CD8-positive, alpha-beta memory T cell (primary cell): ENCODE data around the gene ZNF195. TPM values are rescaled to one million over a fixed set of nuclear protein-coding genes. Genes with fewer than 3 reads are reported as not detected.
A peak's percentile ranks its signal among the peaks of the same experiment; 100 is the strongest.
"Not testable (repeated sequence)": the region's sequence is repeated elsewhere in the genome, so short reads cannot be mapped to it uniquely, and the experiment has no call there.

ENCODE experiments used
- CTCF ChIA-PET: fragments of 350-600 bp; sonication (Branson Sonifier 250); formaldehyde crosslinking; loops from one replicate; lab custom pipeline; 2021; ENCODE audit warnings: antibody characterized with exemption; lab: Charles Lee
- POLR2A ChIA-PET: fragments of 350-600 bp; sonication (Branson Sonifier 250); formaldehyde crosslinking; loops from one replicate; lab custom pipeline; 2021; ENCODE audit warnings: antibody characterized with exemption; lab: Charles Lee
- DNase-seq, 5 donors: peaks; one replicate each; pipeline versions ENCODE4 v3.0.0 to v3.0.0-alpha.2; 2020 to 2022; ENCODE audit warnings: mixed read lengths in 1 of 5
- H3K27ac ChIP-seq: one replicate; pipeline ENCODE4 v1.7.0; 2013; ENCODE audit warnings: low read depth, mild to moderate bottlenecking, low read length, moderate library complexity
- H3K27me3 ChIP-seq: 2 replicates; pipeline ENCODE4 v1.7.0; 2013; ENCODE audit warnings: low read length, mild to moderate bottlenecking; ENCODE audit not compliant: insufficient read depth, poor library complexity, severe bottlenecking
- H3K36me3 ChIP-seq: 2 replicates; pipeline ENCODE4 v1.7.0; 2013; ENCODE audit warnings: mild to moderate bottlenecking, low read length, moderate library complexity; ENCODE audit not compliant: insufficient read depth
- H3K4me1 ChIP-seq: 2 replicates; pipeline ENCODE4 v1.7.0; 2013; ENCODE audit warnings: mild to moderate bottlenecking, low read length, moderate library complexity; ENCODE audit not compliant: insufficient read depth
- H3K4me3 ChIP-seq: 2 replicates; pipeline ENCODE4 v1.7.0; 2013; ENCODE audit warnings: mild to moderate bottlenecking, low read length
- H3K9me3 ChIP-seq: 2 replicates; pipeline ENCODE4 v1.7.0; 2013; ENCODE audit warnings: mild to moderate bottlenecking, low read length
- H3K27ac Mint-ChIP-seq, 8 donors: one replicate each; pipeline ENCODE4 v1.8.0; 2020 to 2021; ENCODE audit warnings: mixed read lengths in 8 of 8, mild to moderate bottlenecking in 6 of 8, inconsistent platforms in 3 of 8, moderate library complexity in 3 of 8
- H3K27me3 Mint-ChIP-seq, 2 donors: one replicate each; pipeline ENCODE4 v1.8.0; 2020 to 2021; ENCODE audit warnings: mixed read lengths in 2 of 2, mild to moderate bottlenecking in 1 of 2, moderate library complexity in 1 of 2
- H3K36me3 Mint-ChIP-seq, 3 donors: one replicate each; pipeline ENCODE4 v1.8.0; 2020 to 2021; ENCODE audit warnings: mixed read lengths in 3 of 3, inconsistent platforms in 1 of 3, mild to moderate bottlenecking in 1 of 3
- H3K4me1 Mint-ChIP-seq, 3 donors: one replicate each; pipeline ENCODE4 v1.8.0; 2020 to 2021; ENCODE audit warnings: mixed read lengths in 3 of 3, inconsistent platforms in 1 of 3, mild to moderate bottlenecking in 1 of 3
- H3K4me3 Mint-ChIP-seq, 7 donors: one replicate each; pipeline ENCODE4 v1.8.0; 2020 to 2021; ENCODE audit warnings: mixed read lengths in 7 of 7, mild to moderate bottlenecking in 6 of 7, moderate library complexity in 4 of 7, inconsistent platforms in 2 of 7
- H3K9me3 Mint-ChIP-seq, 5 donors: one replicate each; pipeline ENCODE4 v1.8.0; 2020 to 2022; ENCODE audit warnings: mixed read lengths in 5 of 5, mild to moderate bottlenecking in 3 of 5, moderate library complexity in 2 of 5, inconsistent platforms in 1 of 5
- polyA plus RNA-seq: library from polyadenylated mRNA; unstranded; fragments of 300-500 nt; fragmentation: Illumina TruSeq; gene quantifications from one replicate; pipeline ENCODE4 v1.2.3, GENCODE V29; 2021
- total RNA-seq, 2 experiments: library from RNA; stranded (reverse); gene quantifications; one replicate each; pipeline ENCODE4 v1.2.3, GENCODE V29; 2021

ZNF195 gene
- total and polyA plus RNA-seq, 3 experiments from 2014 or later, result 24.2 to 41.5 (median 32.6) TPM

DNA sequence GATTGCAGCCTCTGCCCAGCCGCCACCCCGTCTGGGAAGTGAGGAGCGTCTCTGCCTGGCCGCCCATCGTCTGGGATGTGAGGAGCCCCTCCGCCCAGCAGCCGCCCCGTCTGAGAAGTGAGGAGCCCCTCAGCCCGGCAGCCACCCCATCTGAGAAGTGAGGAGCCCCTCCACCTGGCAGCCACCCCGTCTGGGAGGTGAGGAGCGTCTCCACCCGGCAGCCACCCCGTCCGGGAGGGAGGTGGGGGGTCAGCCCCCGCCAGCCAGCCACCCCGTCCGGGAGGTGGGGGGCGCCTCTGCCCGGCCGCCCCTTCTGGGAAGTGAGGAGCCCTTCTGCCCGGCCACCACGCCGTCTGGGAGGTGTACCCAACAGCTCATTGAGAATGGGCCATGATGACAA is 18.3 kb upstream of the ZNF195 start:
- POLR2A ChIA-PET, CTCF ChIA-PET, H3K9me3 Mint-ChIP-seq, H3K4me3 ChIP-seq, H3K9me3 ChIP-seq, H3K36me3 ChIP-seq, H3K36me3 Mint-ChIP-seq, H3K4me3 Mint-ChIP-seq, H3K27me3 ChIP-seq, H3K27ac Mint-ChIP-seq, H3K27ac ChIP-seq, H3K4me1 Mint-ChIP-seq, DNase-seq, H3K4me1 ChIP-seq: not testable (repeated sequence)
- H3K27me3 Mint-ChIP-seq, result peaks cover 7 to 14% of the 10 kb centered on the region in 2 donors

DNA sequence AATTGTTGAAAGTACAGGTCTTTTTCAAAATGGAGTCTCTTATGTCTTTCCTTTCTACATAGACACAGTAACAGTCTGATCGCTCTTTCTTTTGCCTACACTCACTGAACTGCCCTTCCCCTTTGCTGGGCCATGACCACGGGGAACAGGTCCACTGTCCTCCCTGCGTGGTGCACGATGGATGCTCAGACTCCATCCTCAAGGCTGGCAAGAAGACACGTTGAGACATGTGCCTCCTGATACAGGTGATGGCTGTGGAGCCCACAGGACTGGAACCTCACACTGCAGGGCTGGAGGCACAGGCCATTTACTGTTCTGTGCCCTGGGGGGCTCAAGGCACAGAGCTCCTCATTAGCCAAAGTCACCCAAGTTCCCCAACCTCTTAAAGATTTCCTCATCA is 16.5 kb upstream of the ZNF195 start:
- CTCF ChIA-PET, H3K36me3 Mint-ChIP-seq, H3K4me3 ChIP-seq, H3K4me3 Mint-ChIP-seq, DNase-seq, H3K27ac Mint-ChIP-seq, H3K27me3 ChIP-seq, POLR2A ChIA-PET, H3K9me3 ChIP-seq, H3K9me3 Mint-ChIP-seq, H3K27ac ChIP-seq, H3K4me1 Mint-ChIP-seq, H3K4me1 ChIP-seq, H3K36me3 ChIP-seq: not testable (repeated sequence)
- H3K27me3 Mint-ChIP-seq, result peaks cover 7 to 24% of the 10 kb centered on the region in 2 donors

DNA sequence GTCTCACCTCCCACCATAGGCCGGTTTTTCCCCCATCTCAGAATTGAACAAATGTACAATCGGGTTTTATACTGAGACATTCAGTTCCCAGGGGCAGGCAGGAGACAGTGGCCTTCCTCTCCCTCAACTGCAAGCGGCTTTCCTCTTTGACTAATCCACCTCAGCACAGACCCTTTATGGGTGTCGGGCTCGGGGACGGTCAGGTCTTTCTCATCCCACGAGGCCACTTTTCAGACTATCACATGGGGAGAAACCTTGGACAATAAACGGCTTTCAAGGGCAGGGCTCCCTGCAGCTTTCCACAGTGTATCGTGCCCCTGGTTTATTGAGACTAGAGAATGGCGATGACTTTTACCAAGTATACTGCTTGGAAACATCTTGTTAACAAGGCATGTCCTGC is 16.0 kb upstream of the ZNF195 start:
- H3K9me3 ChIP-seq, H3K4me3 Mint-ChIP-seq, H3K36me3 ChIP-seq, DNase-seq, H3K4me1 Mint-ChIP-seq, H3K27me3 ChIP-seq, H3K4me1 ChIP-seq, H3K4me3 ChIP-seq, H3K27ac Mint-ChIP-seq, H3K27ac ChIP-seq, H3K9me3 Mint-ChIP-seq, H3K36me3 Mint-ChIP-seq, POLR2A ChIA-PET, CTCF ChIA-PET: not testable (repeated sequence)
- H3K27me3 Mint-ChIP-seq, result peaks cover 7 to 23% of the 10 kb centered on the region in 2 donors

DNA sequence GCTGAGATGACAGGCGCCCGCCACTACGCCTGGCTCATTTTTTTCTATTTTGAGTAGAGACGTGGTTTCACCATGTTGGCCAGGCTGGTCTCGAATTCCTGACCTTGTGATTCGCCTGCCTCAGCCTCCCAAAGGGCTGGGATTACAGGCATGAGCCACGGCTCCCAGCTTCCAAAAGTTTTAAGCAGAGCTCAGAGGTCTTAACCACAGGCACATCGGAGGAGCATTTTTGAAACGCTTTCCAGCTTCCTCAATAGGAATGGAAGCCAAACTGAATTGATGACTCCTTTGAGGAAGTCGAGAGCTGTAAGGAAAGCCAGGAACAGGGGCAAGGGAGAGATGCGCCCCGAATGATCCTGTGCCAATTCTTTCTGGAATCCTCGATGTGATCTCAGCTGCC is 14.5 kb upstream of the ZNF195 start:
- H3K36me3 ChIP-seq, DNase-seq, H3K4me3 Mint-ChIP-seq, CTCF ChIA-PET, H3K4me3 ChIP-seq, H3K4me1 ChIP-seq, H3K27ac Mint-ChIP-seq, H3K9me3 Mint-ChIP-seq, POLR2A ChIA-PET, H3K27me3 ChIP-seq, H3K36me3 Mint-ChIP-seq, H3K9me3 ChIP-seq, H3K4me1 Mint-ChIP-seq, H3K27ac ChIP-seq: not testable (repeated sequence)
- peaks cover 7 to 21% of the 10 kb centered on the region in 2 donors for H3K27me3 Mint-ChIP-seq

DNA sequence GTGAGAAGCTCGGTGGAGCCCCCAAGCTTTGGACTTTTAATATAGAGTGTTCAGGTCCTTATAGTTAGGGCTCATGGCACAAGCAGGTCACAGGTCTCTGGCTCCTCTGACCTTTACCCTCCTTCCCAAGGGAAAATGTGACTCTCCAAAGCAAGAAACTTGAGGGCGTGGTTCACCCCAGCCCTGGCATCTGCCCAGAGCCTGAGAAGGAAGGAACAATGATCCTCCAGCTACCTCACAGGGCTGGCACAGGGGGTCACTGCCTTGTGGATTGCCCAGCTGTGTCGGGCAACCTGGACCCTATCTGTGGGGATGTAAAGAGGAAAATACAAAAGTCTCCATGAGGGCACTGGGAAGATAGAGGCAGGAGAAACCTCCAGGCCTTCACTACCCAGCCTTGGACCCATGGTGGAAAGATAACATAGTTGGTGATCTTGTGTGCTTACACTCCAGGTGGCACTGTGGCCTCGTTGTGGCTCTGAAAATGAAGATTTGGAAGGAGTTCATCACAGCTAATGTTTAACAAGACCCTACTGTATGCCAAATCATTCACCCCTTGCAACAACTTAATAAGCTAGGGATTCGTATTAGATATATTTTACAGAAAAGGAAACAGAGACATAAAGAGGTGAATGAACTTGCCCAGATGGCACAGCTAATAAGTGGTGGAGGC is 3.8 kb upstream of the ZNF195 start:
- no peaks in the 10 kb centered on the region for H3K9me3 ChIP-seq
- H3K4me3 Mint-ChIP-seq, result no peak overlapping the region
- no peak for DNase-seq
- H3K4me1 Mint-ChIP-seq, result peaks cover 20 to 29% (median 24%) of the 10 kb centered on the region in 3 donors
- ChIA-PET CTCF (interaction anchor here (1.0 to 1.4 kb wide), 2 partner anchors 26 to 283 kb away, joined by 3 to 5 read pairs; no protein-coding TSS in a partner anchor), POLR2A (no interaction called here)
- H3K4me1 ChIP-seq, result peaks cover 10% of the 10 kb centered on the region
- H3K36me3 Mint-ChIP-seq, result peaks cover 0 to 7% (median 6%) of the 10 kb centered on the region in 3 donors
- H3K27me3 Mint-ChIP-seq, result peaks cover 10 to 13% of the 10 kb centered on the region in 2 donors
- no peaks in the 10 kb centered on the region for H3K27me3 ChIP-seq
- no peaks in the 10 kb centered on the region for H3K36me3 ChIP-seq
- H3K9me3 Mint-ChIP-seq, result no peaks in the 10 kb centered on the region
- no peak overlapping the region for H3K27ac ChIP-seq
- H3K27ac Mint-ChIP-seq, result no peak overlapping the region
- H3K4me3 ChIP-seq, result no peak overlapping the region

DNA sequence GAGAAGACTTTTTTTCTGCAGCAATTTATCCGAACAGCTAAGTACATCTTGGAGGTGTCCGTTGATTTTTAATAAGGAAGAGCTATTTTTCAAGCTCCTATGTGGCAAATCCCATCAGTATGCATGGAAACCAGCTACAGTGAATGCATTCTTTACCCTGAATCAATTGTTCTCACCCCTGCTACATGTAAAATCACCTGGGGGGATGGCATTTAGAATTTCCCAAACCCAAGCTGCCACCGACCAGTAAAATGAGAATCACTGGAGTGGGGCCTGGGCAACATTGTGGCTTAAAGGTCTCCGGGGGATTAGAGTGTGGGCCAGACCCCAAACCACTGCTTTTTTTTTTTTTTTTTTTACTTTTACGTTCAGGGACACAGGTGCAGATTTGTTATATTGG is 2.8 kb upstream of the ZNF195 start:
- H3K27me3 ChIP-seq, result no peaks in the 10 kb centered on the region
- H3K4me3 ChIP-seq, result no peak overlapping the region
- CTCF ChIA-PET, result interaction anchor here (1.2 to 1.4 kb wide), 2 partner anchors 27 to 282 kb away, joined by 3 to 4 read pairs; no protein-coding TSS in a partner anchor
- no peaks in the 10 kb centered on the region for H3K36me3 ChIP-seq
- no peaks in the 10 kb centered on the region for H3K9me3 Mint-ChIP-seq
- no peak overlapping the region for H3K4me3 Mint-ChIP-seq
- H3K36me3 Mint-ChIP-seq, result peaks cover 0 to 14% (median 6%) of the 10 kb centered on the region in 3 donors
- peaks cover 30 to 39% (median 34%) of the 10 kb centered on the region in 3 donors for H3K4me1 Mint-ChIP-seq
- H3K4me1 ChIP-seq, result peaks cover 20% of the 10 kb centered on the region
- peaks cover 12 to 13% of the 10 kb centered on the region in 2 donors for H3K27me3 Mint-ChIP-seq
- no peak overlapping the region for H3K27ac Mint-ChIP-seq
- H3K9me3 ChIP-seq, result no peaks in the 10 kb centered on the region
- POLR2A ChIA-PET, result no interaction called here
- DNase-seq, result no peak
- no peak overlapping the region for H3K27ac ChIP-seq

DNA sequence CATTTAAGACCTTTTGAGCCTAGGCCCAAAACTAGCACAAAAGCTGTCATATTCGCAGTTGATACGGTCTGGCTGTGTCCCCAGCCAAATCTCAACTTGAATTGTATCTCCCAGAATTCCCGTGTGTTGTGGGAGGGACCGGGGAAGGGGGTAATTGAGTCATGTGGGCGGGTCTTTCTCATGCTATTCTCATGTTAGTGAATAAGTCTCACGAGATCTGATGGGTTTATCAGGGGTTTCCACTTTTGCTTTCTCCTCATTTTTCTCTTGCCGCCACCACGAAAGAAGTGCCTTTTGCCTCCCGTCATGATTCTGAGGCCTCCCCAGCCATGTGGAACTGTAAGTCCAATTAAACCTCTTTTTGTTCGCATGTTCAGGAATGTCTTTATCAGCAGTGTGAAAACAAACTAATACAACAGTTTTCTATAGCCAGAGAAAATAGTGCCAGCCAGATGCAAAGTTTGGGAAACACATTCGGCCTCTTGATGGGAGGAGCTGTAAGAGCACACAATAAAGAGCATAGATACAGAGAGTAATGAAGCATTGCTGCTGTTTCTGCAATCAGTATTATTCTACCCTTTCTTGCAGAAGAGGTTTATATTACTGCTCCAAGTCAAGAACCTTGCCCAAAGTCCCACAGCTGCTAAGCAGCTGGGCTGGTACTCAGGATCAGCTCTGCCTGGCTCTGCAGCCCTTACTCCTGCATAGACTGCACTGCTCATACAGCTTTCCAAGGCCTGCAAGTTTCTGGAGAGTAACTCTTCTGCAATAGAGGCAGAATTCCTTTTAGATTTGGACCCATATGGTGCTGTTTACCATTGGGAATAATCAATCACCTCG is 2.0 kb upstream of the ZNF195 start:
- ChIA-PET POLR2A (no interaction called here), CTCF (interaction anchor here (1.2 kb wide), 1 partner anchor 28 kb away, joined by 4 read pairs; no protein-coding TSS in a partner anchor)
- Histone ChIP-seq H3K9me3 (no peaks in the 10 kb centered on the region), H3K4me3 (no peak overlapping the region), H3K27me3 (no peaks in the 10 kb centered on the region), H3K27ac (no peak overlapping the region), H3K36me3 (no peaks in the 10 kb centered on the region), H3K4me1 (peaks cover 26% of the 10 kb centered on the region)
- Mint-ChIP-seq H3K4me3 (peak overlapping the region in 2 of 7 donors; percentile 47 to 51), H3K27ac (peak overlapping the region in 5 of 8 donors; percentile 11 to 83 (median 55)), H3K9me3 (no peaks in the 10 kb centered on the region), H3K27me3 (peaks cover 5% of the 10 kb centered on the region in 2 donors), H3K36me3 (peaks cover 0 to 21% (median 0%) of the 10 kb centered on the region in 3 donors), H3K4me1 (peaks cover 39 to 48% (median 42%) of the 10 kb centered on the region in 3 donors)
- no peak for DNase-seq

DNA sequence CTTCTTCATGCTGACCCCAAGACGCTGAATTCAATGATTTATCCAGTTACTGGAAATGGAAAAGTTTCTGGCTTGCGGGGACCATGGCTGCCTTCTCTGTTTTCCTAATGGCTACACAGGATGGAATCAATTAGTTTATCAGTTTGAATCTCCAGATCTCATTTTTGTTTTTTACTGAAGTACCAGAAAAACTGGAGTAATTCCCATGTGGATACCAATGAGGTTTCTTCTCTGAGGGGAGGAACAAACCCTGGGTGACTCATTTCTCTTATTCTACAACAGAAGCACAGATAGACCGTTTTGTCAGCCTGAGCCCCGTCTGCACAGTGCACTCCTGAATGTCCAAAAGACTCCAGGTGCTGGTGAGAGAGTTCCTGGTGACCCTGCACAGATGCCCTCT is 3.4 kb downstream of the ZNF195 start:
- Histone ChIP-seq H3K4me1 (peaks cover 26% of the 10 kb centered on the region), H3K4me3 (no peak overlapping the region), H3K9me3 (no peaks in the 10 kb centered on the region), H3K27ac (no peak overlapping the region), H3K36me3 (peaks cover 20% of the 10 kb centered on the region), H3K27me3 (no peaks in the 10 kb centered on the region)
- H3K4me3 Mint-ChIP-seq, result peak overlapping the region in 2 of 7 donors; percentile 1 to 37
- H3K27ac Mint-ChIP-seq, result peak overlapping the region in 4 of 8 donors; percentile 35 to 59 (median 54)
- peaks cover 0 to 1% of the 10 kb centered on the region in 2 donors for H3K27me3 Mint-ChIP-seq
- no peak for DNase-seq
- peaks cover 19 to 72% (median 25%) of the 10 kb centered on the region in 3 donors for H3K36me3 Mint-ChIP-seq
- H3K4me1 Mint-ChIP-seq, result peaks cover 62 to 82% (median 76%) of the 10 kb centered on the region in 3 donors
- H3K9me3 Mint-ChIP-seq, result no peaks in the 10 kb centered on the region
- POLR2A ChIA-PET, result interaction anchor here (0.6 to 1.2 kb wide), 2 partner anchors 19 to 139 kb away, joined by 3 read pairs; no protein-coding TSS in a partner anchor
- CTCF ChIA-PET, result no interaction called here
